ENCODE results near the gene C1orf50.

C1orf50 gene

DNA sequence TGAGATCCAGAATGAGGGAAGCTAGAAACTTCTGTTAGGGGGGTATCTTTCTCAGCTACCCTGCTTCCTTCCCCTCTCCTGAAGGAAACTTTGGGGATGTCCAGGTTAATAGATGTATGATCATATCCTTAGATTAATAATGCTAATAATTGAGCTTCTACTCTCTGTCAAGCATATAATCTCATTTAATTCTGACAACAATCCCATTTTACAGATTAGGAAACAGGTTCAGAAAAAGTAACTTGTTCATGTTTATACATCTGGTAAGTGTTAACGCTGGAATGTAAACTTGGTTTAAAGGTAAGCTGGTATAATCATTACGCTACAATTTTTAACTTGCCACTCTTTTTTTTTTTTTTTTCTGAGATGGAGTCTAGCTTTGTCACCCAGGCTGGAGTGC, 16.0 kb downstream of the C1orf50 start:
- H3K4me3 ChIP-seq (ENCODE audit: low read depth, low read length), result no peak overlapping the region
- no peak for DNase-seq (ENCODE audit: low read depth)
- no peak for TF ChIP-seq CTCF (IDR thresholded peaks at IDR 0.05; ENCODE audit: insufficient read depth, low read depth, low read length, missing control alignments)

GRCh38 chr1:42784547-42784945, 17.5 kb downstream of the C1orf50 start:
- DNase-seq (ENCODE audit: low read depth), result no peak
- no peak overlapping the region for H3K4me3 ChIP-seq (ENCODE audit: low read depth, low read length)
- TF ChIP-seq CTCF (IDR thresholded peaks at IDR 0.05; ENCODE audit: insufficient read depth, low read depth, low read length, missing control alignments), result no peak

DNA sequence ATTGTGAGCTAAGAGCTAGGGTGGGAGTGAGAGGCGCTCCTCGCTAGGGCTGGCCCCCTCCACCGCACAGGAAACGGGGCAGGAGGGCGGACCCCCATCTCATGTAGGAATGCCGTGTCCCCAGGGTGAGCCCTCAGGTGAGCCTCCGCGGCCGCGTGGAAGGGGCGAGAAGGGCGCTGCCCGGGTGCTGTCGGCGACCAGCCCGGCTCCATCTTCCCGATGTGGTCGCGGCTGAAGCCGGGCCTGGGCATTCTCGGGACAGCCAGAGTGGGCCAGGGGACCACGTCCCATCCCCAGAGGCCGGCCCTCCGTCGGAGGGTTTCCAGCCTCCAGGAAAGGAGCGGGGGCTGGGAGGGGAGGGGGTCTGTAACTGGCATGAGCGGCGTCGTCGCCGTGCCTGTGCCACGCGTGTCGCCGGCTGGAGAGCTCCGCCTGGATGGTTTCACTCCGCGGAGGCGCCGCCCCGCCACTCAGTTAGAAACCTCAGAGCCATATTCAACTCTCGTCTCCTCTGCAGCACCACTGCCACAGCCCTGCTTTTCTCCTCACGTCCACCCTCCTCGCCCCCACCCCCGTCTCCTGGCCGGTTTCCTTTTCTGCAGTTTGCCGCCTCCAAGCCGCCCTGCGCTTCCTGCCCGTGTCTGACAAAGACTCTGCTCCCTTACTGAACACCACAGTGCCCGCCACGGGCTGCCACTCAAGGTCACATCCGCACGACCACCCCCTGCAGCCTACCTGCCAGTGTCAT, 18.1 kb downstream of the C1orf50 start, which contains the start of gene TMEM269:
TSS of gene TMEM269 (plus strand) at position 46 of the 748 bp plus-strand sequence. CDS start 4,903 bp downstream, outside the sequence.
- H3K4me3 ChIP-seq (ENCODE audit: low read depth, low read length), result no peak within 1 kb of the TSS
- TF ChIP-seq CTCF (IDR thresholded peaks at IDR 0.05; ENCODE audit: insufficient read depth, low read depth, low read length, missing control alignments), result no peak
- DNase-seq (ENCODE audit: low read depth), result no peak

DNA sequence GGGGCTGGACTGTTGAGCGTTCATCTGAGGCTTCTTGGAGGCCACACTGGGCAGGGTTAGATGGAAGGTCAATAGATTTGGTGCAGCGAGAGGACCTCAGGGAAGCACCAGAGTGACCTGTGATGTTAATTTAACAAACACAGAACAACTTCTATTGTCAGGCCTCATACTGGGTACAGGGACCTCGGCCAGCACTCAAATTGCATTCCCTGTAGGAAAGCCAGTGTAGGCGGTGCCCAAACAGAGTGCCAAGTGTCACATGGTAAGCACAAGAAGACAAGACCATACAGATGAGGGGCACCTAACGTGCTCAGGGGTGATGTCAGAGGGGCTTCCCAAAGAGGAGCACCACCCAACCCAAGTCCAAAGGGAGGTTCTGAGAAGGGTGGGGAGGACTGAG, 19.0 kb downstream of the C1orf50 start:
- no peak for DNase-seq (ENCODE audit: low read depth)
- TF ChIP-seq CTCF (IDR thresholded peaks at IDR 0.05; ENCODE audit: insufficient read depth, low read depth, low read length, missing control alignments), result no peak

DNA sequence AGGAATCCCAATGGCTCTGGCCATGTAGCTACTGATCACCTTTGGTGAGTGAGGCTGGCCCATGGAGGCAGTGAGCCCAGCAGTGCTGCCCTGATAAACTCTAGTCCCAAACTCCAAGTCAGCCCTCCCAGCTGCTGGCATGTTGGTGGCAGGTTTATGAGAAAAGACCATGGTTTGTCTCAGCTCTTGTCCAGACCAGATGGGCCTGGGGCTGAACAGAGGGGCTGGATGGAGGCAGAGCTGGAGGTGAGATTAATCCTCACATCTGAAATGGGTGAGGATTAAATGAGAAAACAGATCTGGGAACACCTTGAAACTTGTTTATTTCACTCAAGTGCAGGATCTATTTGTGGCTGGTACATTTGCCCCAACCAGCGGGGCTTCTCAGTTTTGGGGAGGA, 21.0 kb downstream of the C1orf50 start:
- H3K4me3 ChIP-seq (ENCODE audit: low read depth, low read length), result no peak overlapping the region
- no peak for DNase-seq (ENCODE audit: low read depth)
- no peak for TF ChIP-seq CTCF (IDR thresholded peaks at IDR 0.05; ENCODE audit: insufficient read depth, low read depth, low read length, missing control alignments)

More for the DNA sequence above, 19.0 kb downstream of the C1orf50 start:
- H3K4me3 ChIP-seq (ENCODE audit: low read depth, low read length), result no peak overlapping the region

DNA sequence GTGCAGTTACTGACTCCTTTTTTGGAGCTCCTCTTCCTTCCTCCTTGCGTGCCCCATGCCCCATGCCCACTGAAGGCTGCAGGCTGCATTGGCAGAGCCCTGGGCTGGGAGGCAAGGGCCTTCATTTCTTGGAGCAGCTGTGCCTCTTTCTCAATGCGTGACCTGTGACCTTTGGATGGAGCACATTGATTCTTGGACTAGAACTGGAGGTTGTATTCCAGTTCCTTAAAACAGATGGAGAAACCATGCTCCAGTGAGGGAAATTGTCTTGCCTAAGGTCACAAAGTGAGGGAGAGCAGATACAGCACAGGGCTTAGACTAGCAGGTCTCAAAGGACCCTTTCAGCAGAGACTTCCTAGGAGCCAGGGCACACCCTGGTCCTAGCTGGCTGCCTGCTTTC, 26.8 kb downstream of the C1orf50 start:
- DNase-seq (ENCODE audit: low read depth), result no peak
- no peak overlapping the region for H3K4me3 ChIP-seq (ENCODE audit: low read depth, low read length)
- TF ChIP-seq CTCF (IDR thresholded peaks at IDR 0.05; ENCODE audit: insufficient read depth, low read depth, low read length, missing control alignments), result no peak

DNA sequence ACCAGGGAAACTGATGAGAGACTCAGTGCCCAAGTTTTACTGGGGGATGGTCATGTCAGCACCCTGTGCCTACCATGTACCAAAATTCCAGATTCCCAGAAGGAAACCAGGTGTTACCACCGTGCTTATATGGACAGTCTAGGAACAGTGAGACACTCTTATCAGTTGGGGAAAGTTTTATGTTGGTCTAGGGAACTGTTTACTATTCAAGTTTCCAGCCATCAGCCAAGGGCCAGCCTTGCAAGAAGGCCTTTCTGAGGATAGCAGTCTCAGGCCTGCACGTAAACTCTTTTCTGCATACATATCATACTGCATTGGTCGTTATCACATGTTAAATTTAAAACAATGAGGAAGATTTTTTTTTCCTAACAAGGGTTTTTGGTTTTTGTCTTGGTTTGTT, 30.4 kb downstream of the C1orf50 start:
- no peak for TF ChIP-seq CTCF (IDR thresholded peaks at IDR 0.05; ENCODE audit: insufficient read depth, low read depth, low read length, missing control alignments)
- DNase-seq (ENCODE audit: low read depth), result no peak
- no peak overlapping the region for H3K4me3 ChIP-seq (ENCODE audit: low read depth, low read length)
